Breast epithelium (tissue), 4 donors: ENCODE measurements around the gene SLC10A2. TPM values are rescaled to one million over a fixed set of nuclear protein-coding genes. Genes with fewer than 3 reads are reported as not detected.

Experiments
- DNase-seq, 2 donors: peaks; one replicate each; pipeline ENCODE4 v3.0.0-alpha.2; 2019; ENCODE audit warnings: low spot score in 2 of 2
- H3K27ac ChIP-seq, 2 donors: fragments of 200-600 bp; sonication (generic) in 1 of 2; one replicate each; pipeline ENCODE4 v1.5.1; 2016 to 2019; ENCODE audit warnings: mild to moderate bottlenecking in 1 of 2
- H3K27me3 ChIP-seq, 2 donors: fragments of 200-600 bp; sonication (generic) in 1 of 2; one replicate each; pipeline versions ENCODE4 v1.5.1 to v1.6.0; 2017 to 2019; ENCODE audit warnings: control low read depth in 1 of 2, mild to moderate bottlenecking in 1 of 2
- H3K36me3 ChIP-seq: fragments of 200-600 bp; one replicate; pipeline ENCODE4 v1.5.1; 2019
- H3K4me1 ChIP-seq, 2 donors: fragments of 200-600 bp; sonication (generic); one replicate each; pipeline ENCODE4 v1.5.1; 2016 to 2019; ENCODE audit warnings: control low read depth in 1 of 2
- H3K4me3 ChIP-seq, 3 donors: fragments of 200-600 bp; sonication (generic); 1 replicate in 2 of 3; 2 replicates in 1 of 3; pipeline ENCODE4 v1.5.1; 2016 to 2019; ENCODE audit warnings: mild to moderate bottlenecking in 3 of 3, moderate library complexity in 2 of 3
- H3K9me3 ChIP-seq, 2 donors: fragments of 200-600 bp; sonication (generic) in 1 of 2; one replicate each; pipeline ENCODE4 v1.5.1; 2016 to 2019; ENCODE audit warnings: control low read depth in 1 of 2
- CTCF ChIP-seq, 3 donors: fragments of 450-650 bp; IDR thresholded peaks; one replicate each; pipeline ENCODE4 v1.5.1; 2016 to 2017; ENCODE audit warnings: antibody characterized with exemption in 3 of 3, mild to moderate bottlenecking in 3 of 3, moderate library complexity in 3 of 3
- POLR2A ChIP-seq: fragments of 450-650 bp; IDR thresholded peaks from one replicate; pipeline ENCODE4 v1.6.1; 2016; ENCODE audit warnings: antibody characterized with exemption, mild to moderate bottlenecking, moderate library complexity
- POLR2AphosphoS5 ChIP-seq, 3 donors: sonication (generic); formaldehyde crosslinking; IDR thresholded peaks; one replicate each; pipeline ENCODE4 v1.6.1; 2017; ENCODE audit warnings: antibody characterized with exemption in 3 of 3
- intact Hi-C: fragments of 100-400 bp; cut with DNase I; formaldehyde crosslinking; loops from one replicate; pipeline ENCODE4 v1.15.1; 2023; ENCODE audit warnings: low total_unique reads
- total RNA-seq, 3 donors: library from RNA; depleted of rRNA; stranded (reverse); fragments of >200 nt; gene quantifications; one replicate each; pipeline ENCODE4 v1.1.0, GENCODE V29; 2016

SLC10A2 gene
- total RNA-seq, 3 donors from 2014 or later: 0.33 TPM; not detected in 2

GRCh38 chr13:103000157-103000556 lies 66.1 kb downstream of the SLC10A2 start:
- TF ChIP-seq POLR2A (no peak), CTCF (IDR thresholded peaks at IDR 0.05) (no peak), POLR2AphosphoS5 (IDR thresholded peaks at IDR 0.05) (no peak)
- intact Hi-C loops: no loop called here
- H3K27ac ChIP-seq: no peak overlapping the region
- no peaks in the 10 kb centered on the region for H3K27me3 ChIP-seq
- no peak for DNase-seq
- no peaks in the 10 kb centered on the region for H3K4me1 ChIP-seq
- H3K36me3 ChIP-seq: no peaks in the 10 kb centered on the region
- H3K4me3 ChIP-seq: no peak overlapping the region
- peaks cover 0 to 10% of the 10 kb centered on the region in 2 donors for H3K9me3 ChIP-seq

- TF ChIP-seq POLR2A (no peak), CTCF (IDR thresholded peaks at IDR 0.05) (no peak), POLR2AphosphoS5 (IDR thresholded peaks at IDR 0.05) (no peak)
- Histone ChIP-seq H3K4me3 (no peak overlapping the region), H3K27me3 (no peaks in the 10 kb centered on the region), H3K27ac (no peak overlapping the region), H3K9me3 (peaks cover 0 to 14% of the 10 kb centered on the region in 2 donors), H3K4me1 (no peaks in the 10 kb centered on the region), H3K36me3 (no peaks in the 10 kb centered on the region)
- intact Hi-C loops: no loop called here
- no peak for DNase-seq
These were observed 66.7 kb downstream of the SLC10A2 start for GRCh38 chr13:102999499-102999898.

Other genes starting within 250 kb of the SLC10A2 start
- gene ERCC5, start 220.4 kb downstream of the SLC10A2 start, total RNA-seq: 10 to 100 TPM; 76.0 to 85.0 (median 77.6) TPM